Psoas muscle (tissue), 8 donors: Measurements from ENCODE around the gene PES1. TPM values are rescaled to one million over a fixed set of nuclear protein-coding genes. Genes with fewer than 3 reads are reported as not detected.
"Not testable (repeated sequence)": the region's sequence is repeated elsewhere in the genome, so short reads cannot be mapped to it uniquely, and the experiment has no call there.

ENCODE experiments used
- ATAC-seq, 4 donors: fragments of 200-7000 bp; cut with Tn5 transposase; one replicate each; pipeline ENCODE4 v1.9.1; 2020; ENCODE audit warnings: moderate library complexity in 3 of 4, mild to moderate bottlenecking in 2 of 4
- DNase-seq, 2 donors: peaks; one replicate each; pipeline ENCODE4 v3.0.0-alpha.2; 2020
- H3K27ac ChIP-seq: fragments of 200-600 bp; one replicate; pipeline ENCODE4 v1.8.0; 2022
- H3K27me3 ChIP-seq, 3 donors: fragments of 200-600 bp in 1 of 3; one replicate each; pipeline versions ENCODE4 v1.6.1 to v1.8.0; 2013 to 2022; ENCODE audit warnings: low read length in 2 of 3, mild to moderate bottlenecking in 2 of 3, moderate library complexity in 1 of 3; ENCODE audit not compliant: insufficient read depth in 3 of 3
- H3K36me3 ChIP-seq, 2 donors: fragments of 200-600 bp in 1 of 2; one replicate each; pipeline versions ENCODE4 v1.6.1 to v1.8.0; 2013 to 2022; ENCODE audit warnings: low read depth in 1 of 2, mild to moderate bottlenecking in 1 of 2, moderate library complexity in 1 of 2; ENCODE audit not compliant: insufficient read depth in 1 of 2
- H3K4me1 ChIP-seq: fragments of 200-600 bp; one replicate; pipeline ENCODE4 v1.8.0; 2022
- H3K4me3 ChIP-seq: fragments of 200-600 bp; one replicate; pipeline ENCODE4 v1.8.0; 2022; ENCODE audit warnings: mild to moderate bottlenecking
- H3K9me3 ChIP-seq: fragments of 200-600 bp; one replicate; pipeline ENCODE4 v1.8.0; 2022
- CTCF ChIP-seq: fragments of 200-600 bp; IDR thresholded peaks from one replicate; pipeline ENCODE4 v1.8.0; 2022; ENCODE audit warnings: antibody characterized with exemption
- WGBS, 3 donors: extraction: QIAGEN DNeasy Blood & Tissue Kit; methylation state at CpG; one replicate each; pipeline versions ENCODE4 v1.1.6 to v1.1.7; 2013; 5-methylcytosine and 5-hydroxymethylcytosine counted together
- intact Hi-C, 2 donors: fragments of 100-400 bp; cut with DNase I; formaldehyde crosslinking; loops; one replicate each; pipeline versions ENCODE4 v1.11.0 to v1.14.2; 2022
- polyA plus RNA-seq, 3 donors: library from polyadenylated mRNA; stranded (reverse); fragments of 200-250 nt; gene quantifications; one replicate each; pipeline ENCODE4 v1.2.3, GENCODE V29; 2013
- total RNA-seq, 4 donors: library from RNA; stranded (reverse); fragmentation: NEBNext Ultra II Directional in 2 of 4; extraction: Animal tissue kit (Norgen Biotek cat#: 25700) in 2 of 4; gene quantifications; one replicate each; pipeline versions ENCODE4 v1.2.1 to v1.2.4, GENCODE V29; 2021 to 2023
- donor health status: healthy with polysubstance abuse.
- donor health status: DM: no; HTN: no; CAD: no; lungs with moderate emphysema.
- donor health status: Bipolar disorder and iron deficiency.
- donor health status: healthy.
- donor health status: DM: yes; HTN: yes; CAD: no.
- donor health status: DM: no; HTN: no; CAD: no.
- donor health status: DM: no; HTN: no; CAD: no.
- donor health status: DM: yes; HTN: yes; CAD: no.

Gene PES1
- total and polyA plus RNA-seq, 7 donors = 32.8 to 100 (median 65.9) TPM

- H3K4me1 ChIP-seq = no peaks in the 10 kb centered on the region
- H3K9me3 ChIP-seq = no peaks in the 10 kb centered on the region
- no peak overlapping the region for H3K27ac ChIP-seq
- no peak for TF ChIP-seq CTCF
- intact Hi-C loops = no loop called here
- no peaks in the 10 kb centered on the region for H3K27me3 ChIP-seq
- 68 to 72% (median 68%) methylated on average over 10 of the region's 10 CpGs for WGBS, 3 donors
- DNase-seq (no peak), ATAC-seq (no peak)
- no peak overlapping the region for H3K4me3 ChIP-seq
- H3K36me3 ChIP-seq = no peaks in the 10 kb centered on the region
Measured at GRCh38 chr22:30561402-30562189, 30.1 kb downstream of the PES1 start.

DNA sequence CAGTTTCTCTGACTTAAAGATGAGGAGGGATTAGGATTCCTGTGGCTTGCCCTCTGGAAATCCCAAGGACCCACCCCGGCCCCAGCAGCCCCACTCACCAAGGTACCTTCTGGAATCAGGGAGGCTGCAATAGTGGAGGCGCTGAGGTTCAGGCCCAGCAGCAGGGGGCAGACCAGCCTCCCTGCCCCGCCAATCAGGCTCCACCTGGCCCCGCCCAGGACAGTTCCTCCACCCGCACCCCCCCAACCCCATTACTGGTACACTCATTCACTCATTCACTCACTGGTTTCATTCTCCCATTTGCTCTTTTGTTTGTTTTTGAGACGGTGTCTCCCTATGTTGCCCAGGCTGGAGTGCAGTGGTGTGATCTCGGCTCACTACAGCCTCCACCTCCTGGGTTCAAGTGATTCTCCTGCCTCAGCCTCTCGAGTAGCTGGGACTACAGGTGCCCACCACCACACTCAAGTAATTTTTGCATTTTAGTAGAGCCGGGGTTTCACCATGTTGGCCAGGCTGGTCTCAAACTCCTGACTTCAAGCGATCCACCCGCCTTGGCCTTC, 31.0 kb downstream of the PES1 start:
- H3K36me3 ChIP-seq, intact Hi-C loops, H3K9me3 ChIP-seq, H3K4me3 ChIP-seq, H3K4me1 ChIP-seq, H3K27ac ChIP-seq, DNase-seq, ATAC-seq, H3K27me3 ChIP-seq: not testable (repeated sequence)
- 85 to 93% (median 89%) methylated on average over 10 to 11 of the region's 11 CpGs for WGBS, 3 donors

DNA sequence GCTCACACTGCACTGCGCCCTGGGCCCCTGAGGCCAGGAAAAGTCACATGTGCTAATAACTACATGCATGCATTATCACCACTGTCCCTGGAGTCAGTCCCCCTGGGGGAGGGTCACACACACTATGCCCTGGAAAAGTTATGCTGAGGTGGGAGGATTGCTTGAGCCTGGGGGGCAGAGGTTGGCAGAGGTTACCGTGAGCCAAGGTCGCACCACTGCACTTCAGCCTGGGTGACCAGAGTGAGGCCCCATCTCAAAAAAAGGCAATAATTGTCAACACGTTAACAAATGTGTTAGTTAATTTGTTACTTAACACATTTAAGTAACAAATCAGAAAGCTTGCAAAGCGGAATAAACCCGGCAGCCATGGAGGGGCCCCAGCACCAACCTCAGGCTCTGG, 31.8 kb downstream of the PES1 start:
- no peak overlapping the region for H3K27ac ChIP-seq

DNA sequence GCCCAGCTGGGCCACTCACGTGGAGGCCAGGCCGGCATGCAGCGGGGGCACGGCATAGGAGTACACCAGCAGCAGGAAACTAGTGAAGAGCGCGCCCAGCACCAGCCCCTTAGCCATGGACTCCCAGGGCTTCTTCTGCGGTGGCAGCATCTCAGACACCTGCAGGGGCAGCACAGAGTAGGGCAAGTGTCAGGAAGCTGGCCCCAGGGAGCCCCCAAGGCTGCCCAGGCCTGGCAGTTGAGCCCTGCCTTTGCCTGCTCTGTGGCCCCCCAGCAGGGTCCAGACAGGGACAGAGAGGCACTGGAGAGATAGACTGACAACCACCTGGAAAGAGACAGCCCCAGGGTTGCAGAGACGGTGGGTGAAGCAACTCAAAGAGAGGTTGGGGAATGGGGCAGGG, 34.5 kb downstream of the PES1 start:
- WGBS, 3 donors = 79 to 82% (median 79%) methylated on average over 8 of the region's 8 CpGs
- H3K4me1 ChIP-seq = no peaks in the 10 kb centered on the region

More for the DNA sequence above, 31.8 kb downstream of the PES1 start:
- intact Hi-C loops = no loop called here
- H3K4me1 ChIP-seq = no peaks in the 10 kb centered on the region
- WGBS, 3 donors = 77 to 88% (median 78%) methylated on average over 6 of the region's 6 CpGs
- no peaks in the 10 kb centered on the region for H3K9me3 ChIP-seq
- no peaks in the 10 kb centered on the region for H3K27me3 ChIP-seq
- no peak for TF ChIP-seq CTCF
- H3K36me3 ChIP-seq = no peaks in the 10 kb centered on the region
- H3K4me3 ChIP-seq = no peak overlapping the region
- no peak for ATAC-seq
- DNase-seq = no peak

More for the DNA sequence above, 34.5 kb downstream of the PES1 start:
- no peaks in the 10 kb centered on the region for H3K27me3 ChIP-seq
- H3K9me3 ChIP-seq = no peaks in the 10 kb centered on the region
- H3K27ac ChIP-seq = no peak overlapping the region
- intact Hi-C loops = no loop called here
- ATAC-seq (no peak), DNase-seq (no peak)
- TF ChIP-seq CTCF = no peak
- H3K4me3 ChIP-seq = no peak overlapping the region
- no peaks in the 10 kb centered on the region for H3K36me3 ChIP-seq
